GM23248 (cell line): ENCODE results near the gene STS. TPM values are rescaled to one million over a fixed set of nuclear protein-coding genes. Genes with fewer than 3 reads are reported as not detected.

Source experiments
- DNase-seq: peaks from one replicate; pipeline ENCODE4 v3.0.0-alpha.2; 2015
- H2AFZ ChIP-seq: fragments of 200-600 bp; sonication (generic); 2 replicates; pipeline ENCODE4 v1.6.1; 2016; ENCODE audit warnings: antibody characterized with exemption
- H3F3A ChIP-seq: fragments of 200-600 bp; sonication (generic); 2 replicates; pipeline ENCODE4 v1.6.1; 2016; ENCODE audit warnings: mild to moderate bottlenecking, antibody characterized with exemption, mixed run types; ENCODE audit not compliant: insufficient read depth
- H3K27ac ChIP-seq: fragments of 200-600 bp; sonication (generic); 2 replicates; pipeline ENCODE4 v1.5.1; 2016; ENCODE audit warnings: mild to moderate bottlenecking
- H3K27me3 ChIP-seq: fragments of 200-600 bp; sonication (generic); replicated peaks from 2 replicates; pipeline ENCODE4 v1.6.1; 2016; ENCODE audit warnings: mild to moderate bottlenecking; ENCODE audit not compliant: insufficient read depth
- H3K36me3 ChIP-seq: fragments of 200-600 bp; sonication (generic); 2 replicates; pipeline ENCODE4 v1.6.1; 2016; ENCODE audit warnings: low read depth, mild to moderate bottlenecking
- H3K4me1 ChIP-seq: fragments of 200-600 bp; sonication (generic); 2 replicates; pipeline ENCODE4 v1.6.1; 2016; ENCODE audit warnings: mild to moderate bottlenecking; ENCODE audit not compliant: insufficient read depth
- H3K4me2 ChIP-seq: fragments of 200-600 bp; sonication (generic); one replicate; pipeline ENCODE4 v1.6.1; 2016; ENCODE audit warnings: mild to moderate bottlenecking; ENCODE audit not compliant: unreplicated experiment
- H3K4me3 ChIP-seq: fragments of 200-600 bp; sonication (generic); 2 replicates; pipeline ENCODE4 v1.5.1; 2016; ENCODE audit warnings: mild to moderate bottlenecking
- H3K79me2 ChIP-seq: fragments of 200-600 bp; sonication (generic); 2 replicates; pipeline ENCODE4 v1.6.1; 2016; ENCODE audit warnings: mild to moderate bottlenecking; ENCODE audit not compliant: insufficient read depth
- H3K9ac ChIP-seq: fragments of 200-600 bp; sonication (generic); 2 replicates; pipeline ENCODE4 v1.6.1; 2016; ENCODE audit warnings: mild to moderate bottlenecking
- H3K9me2 ChIP-seq: fragments of 200-600 bp; sonication (generic); 2 replicates; pipeline ENCODE4 v1.6.1; 2016; ENCODE audit warnings: mixed run types, mild to moderate bottlenecking, moderate library complexity; ENCODE audit not compliant: insufficient read depth
- H3K9me3 ChIP-seq: fragments of 200-600 bp; sonication (generic); one replicate; pipeline ENCODE4 v1.6.1; 2017; ENCODE audit warnings: low read depth
- H4K20me1 ChIP-seq: fragments of 200-600 bp; sonication (generic); 2 replicates; pipeline ENCODE4 v1.6.0; 2016; ENCODE audit not compliant: insufficient read depth
- EZH2 ChIP-seq: fragments of 200-600 bp; sonication (generic); IDR thresholded peaks from 2 replicates; pipeline ENCODE4 v1.6.1; 2018; ENCODE audit warnings: antibody characterized with exemption, mild to moderate bottlenecking; ENCODE audit not compliant: insufficient read depth, poor library complexity, severe bottlenecking
- EZH2phosphoT487 ChIP-seq: fragments of 200-600 bp; sonication (generic); IDR thresholded peaks from 2 replicates; pipeline ENCODE4 v1.6.1; 2018; ENCODE audit warnings: antibody characterized with exemption, moderate library complexity, mild to moderate bottlenecking, low read depth; ENCODE audit not compliant: insufficient read depth
- WGBS, 2 experiments: methylation state at CpG; one replicate each; pipeline ENCODE4 v1.1.6; 2015 to 2017; ENCODE audit warnings: low lambda C conversion rate in 2 of 2, low coverage in 1 of 2; ENCODE audit errors: missing lambda C conversion rate in 2 of 2; 5-methylcytosine and 5-hydroxymethylcytosine counted together
- in situ Hi-C: fragments of 300-500 bp; cut with MboI; formaldehyde crosslinking; loops from 2 replicates; pipeline ENCODE4 v1.15.0; 2020
- polyA plus RNA-seq: library from polyadenylated mRNA; unstranded; fragments of >200 nt; fragmentation: Nextera tagmentation; extraction: Ambion mirVana; gene quantifications from 2 replicates; pipeline ENCODE4 v1.2.1, GENCODE V29; 2016
- total RNA-seq: library from RNA; depleted of rRNA; stranded (reverse); fragments of >200 nt; shearing (Covaris generic); gene quantifications from 2 replicates; pipeline ENCODE4 v1.2.3, GENCODE V29; 2014

STS gene
- total and polyA plus RNA-seq, 2 experiments from 2014 or later = 11.3 to 13.6 TPM

GRCh38 chrX:7146703-7147412 is 654 bp upstream of the STS start:
- WGBS, 2 experiments = 24 to 26% methylated on average over 6 to 7 of the region's 13 CpGs
- H3K4me3 ChIP-seq = peak overlapping the region; percentile 88
- DNase-seq = peak; percentile 36
- H3K4me2 ChIP-seq = peak overlapping the region; percentile 93
- peaks cover 10% of the 10 kb centered on the region for H3K4me1 ChIP-seq
- in situ Hi-C loops = loop anchor here (25.0 kb wide), 1 partner anchor 440 kb away; no protein-coding TSS in a partner anchor
- TF ChIP-seq EZH2phosphoT487 = no peak
- TF ChIP-seq EZH2 = no peak
- H2AFZ ChIP-seq = peak overlapping the region; percentile 71
- peaks cover 9% of the 10 kb centered on the region; the same call in 1 of the 2 replicates for H3F3A ChIP-seq
- peak overlapping the region; percentile 85 for H3K27ac ChIP-seq
- H4K20me1 ChIP-seq = no peaks in the 10 kb centered on the region
- H3K27me3 ChIP-seq = no peaks in the 10 kb centered on the region
- peak overlapping the region; percentile 93 for H3K9ac ChIP-seq
- no peaks in the 10 kb centered on the region for H3K9me3 ChIP-seq
- no peaks in the 10 kb centered on the region for H3K36me3 ChIP-seq
- H3K9me2 ChIP-seq = no peaks in the 10 kb centered on the region
- H3K79me2 ChIP-seq = peaks cover 25% of the 10 kb centered on the region

- in situ Hi-C loops = loop anchor here (25.0 kb wide), 1 partner anchor 439 kb away; no protein-coding TSS in a partner anchor
- Histone ChIP-seq H3K9ac (peak within 1 kb of the TSS; percentile 93), H2AFZ (peak within 1 kb of the TSS; percentile 92), H3K27ac (peak within 1 kb of the TSS; percentile 85), H3K36me3 (no peaks in the 10 kb centered on the region), H3K4me2 (peak within 1 kb of the TSS; percentile 93), H4K20me1 (no peaks in the 10 kb centered on the region), H3K27me3 (no peaks in the 10 kb centered on the region), H3K79me2 (peaks cover 19% of the 10 kb centered on the region), H3K4me3 (peak within 1 kb of the TSS; percentile 88), H3F3A (peaks cover 9% of the 10 kb centered on the region; the same call in 1 of the 2 replicates), H3K4me1 (peaks cover 10% of the 10 kb centered on the region), H3K9me2 (no peaks in the 10 kb centered on the region), H3K9me3 (no peaks in the 10 kb centered on the region)
- peak; percentile 91 for DNase-seq
- no peak for TF ChIP-seq EZH2phosphoT487
- 1 to 2% methylated on average over 20 to 35 of the region's 76 CpGs for WGBS, 2 experiments
These were observed 704 bp downstream of the STS start, which contains the start of gene PUDP for GRCh38 chrX:7147978-7148854. Gene PUDP (minus strand): TSS chrX:7148153. CDS start chrX:7148113, 40 bp downstream.

- in situ Hi-C loops = loop anchor here (25.0 kb wide), 1 partner anchor 438 kb away; no protein-coding TSS in a partner anchor
- H3K27me3 ChIP-seq = no peaks in the 10 kb centered on the region
- H3K9me2 ChIP-seq = no peaks in the 10 kb centered on the region
- peaks cover 10% of the 10 kb centered on the region for H3K79me2 ChIP-seq
- H4K20me1 ChIP-seq = no peaks in the 10 kb centered on the region
- no peaks in the 10 kb centered on the region for H3K9me3 ChIP-seq
- H3K4me2 ChIP-seq = no peak overlapping the region
- H3F3A ChIP-seq = peaks cover 9% of the 10 kb centered on the region; the same call in 1 of the 2 replicates
- no peak overlapping the region for H3K9ac ChIP-seq
- TF ChIP-seq EZH2phosphoT487 (no peak), EZH2 (no peak)
- no peak overlapping the region for H3K4me3 ChIP-seq
- H3K36me3 ChIP-seq = no peaks in the 10 kb centered on the region
- 75 to 77% methylated on average over 3 to 5 of the region's 5 CpGs for WGBS, 2 experiments
- H3K4me1 ChIP-seq = peaks cover 10% of the 10 kb centered on the region
- H3K27ac ChIP-seq = no peak overlapping the region
- no peak overlapping the region for H2AFZ ChIP-seq
- DNase-seq = no peak
These were observed 1.9 kb downstream of the STS start for GRCh38 chrX:7149411-7149810.

- Histone ChIP-seq H3K9ac (no peak overlapping the region), H3F3A (no peaks in the 10 kb centered on the region), H3K27ac (no peak overlapping the region), H3K27me3 (no peaks in the 10 kb centered on the region), H3K4me1 (0 out of 2 replicates have a peak, but pooled peaks cover under 1% of the 10 kb centered on the region), H3K9me2 (no peaks in the 10 kb centered on the region), H3K36me3 (no peaks in the 10 kb centered on the region), H3K9me3 (no peaks in the 10 kb centered on the region), H3K79me2 (no peaks in the 10 kb centered on the region), H3K4me3 (no peak overlapping the region), H4K20me1 (no peaks in the 10 kb centered on the region), H3K4me2 (no peak overlapping the region), H2AFZ (no peak overlapping the region)
- DNase-seq = no peak
- TF ChIP-seq EZH2 = no peak
- no peak for TF ChIP-seq EZH2phosphoT487
- in situ Hi-C loops = no loop called here
- 73 to 86% methylated on average over 1 to 2 of the region's 2 CpGs for WGBS, 2 experiments
These were observed 5.7 kb downstream of the STS start for GRCh38 chrX:7153231-7153630.
